GM19455 (cell line): Measurements from ENCODE around the gene OPTC.

Experiments used
- ATAC-seq: cut with Tn5 transposase; IDR thresholded peaks from one replicate; pipeline ENCODE4 v1.9.1; 2021; ENCODE audit not compliant: unreplicated experiment

OPTC gene

DNA sequence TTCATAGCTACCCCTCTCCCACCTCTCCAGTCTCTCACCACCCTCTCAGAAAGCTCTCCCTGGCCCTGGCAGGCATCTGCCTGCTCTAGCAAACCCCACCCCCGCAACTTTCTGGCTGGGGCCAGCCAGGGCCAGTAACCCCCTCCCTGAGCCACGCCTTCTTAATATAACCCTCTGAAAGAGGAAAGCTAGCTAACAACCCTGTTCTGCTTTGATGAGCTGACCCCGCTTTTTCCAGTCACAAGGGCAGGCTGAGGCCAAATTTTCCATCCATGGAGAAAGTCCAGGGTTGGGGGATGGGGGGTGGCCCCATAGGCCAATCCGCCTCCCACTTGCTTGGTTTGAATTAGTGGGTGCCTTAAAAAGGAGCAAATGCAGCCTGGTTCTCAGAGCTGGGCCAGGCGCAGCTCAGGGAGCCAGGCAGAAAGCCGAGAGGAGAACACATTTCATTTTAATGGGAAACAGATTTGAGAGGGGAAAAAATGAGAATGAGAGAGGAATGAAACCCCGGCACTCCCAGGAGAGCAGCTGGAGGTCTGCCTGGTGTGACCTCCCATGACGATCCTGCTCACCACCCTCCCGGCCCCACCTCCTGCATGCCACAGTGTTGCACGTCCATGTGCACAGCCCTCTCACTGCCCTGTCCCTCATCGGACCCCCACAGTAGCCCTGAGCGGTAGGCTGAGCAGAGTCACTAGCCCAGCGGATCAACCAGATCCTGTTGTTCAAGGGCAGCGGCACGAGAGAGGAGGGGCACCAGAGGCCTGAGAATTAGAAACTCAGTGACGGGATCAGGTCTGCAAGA, 62.3 kb downstream of the OPTC start:
- no peak for ATAC-seq

DNA sequence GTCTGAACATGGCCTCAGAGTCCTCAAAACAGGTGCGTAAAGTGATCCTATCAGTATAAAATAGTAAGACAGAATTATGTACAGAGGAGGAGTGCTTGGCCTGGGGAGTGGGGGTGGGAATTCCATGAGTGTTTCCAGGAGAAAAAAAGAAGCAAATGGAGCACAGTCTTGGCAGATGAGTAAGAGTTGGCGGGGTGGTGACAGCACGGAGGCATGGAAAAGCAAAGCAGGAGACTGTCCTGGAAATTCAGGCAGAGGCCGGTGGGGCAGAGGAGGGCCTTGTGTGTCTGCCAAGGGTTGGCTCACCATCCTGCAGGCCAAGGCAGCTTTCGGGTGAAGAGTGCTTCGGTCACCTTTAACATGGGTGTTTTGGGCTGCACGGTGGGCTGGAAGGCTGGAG, 63.4 kb downstream of the OPTC start:
- no peak for ATAC-seq

DNA sequence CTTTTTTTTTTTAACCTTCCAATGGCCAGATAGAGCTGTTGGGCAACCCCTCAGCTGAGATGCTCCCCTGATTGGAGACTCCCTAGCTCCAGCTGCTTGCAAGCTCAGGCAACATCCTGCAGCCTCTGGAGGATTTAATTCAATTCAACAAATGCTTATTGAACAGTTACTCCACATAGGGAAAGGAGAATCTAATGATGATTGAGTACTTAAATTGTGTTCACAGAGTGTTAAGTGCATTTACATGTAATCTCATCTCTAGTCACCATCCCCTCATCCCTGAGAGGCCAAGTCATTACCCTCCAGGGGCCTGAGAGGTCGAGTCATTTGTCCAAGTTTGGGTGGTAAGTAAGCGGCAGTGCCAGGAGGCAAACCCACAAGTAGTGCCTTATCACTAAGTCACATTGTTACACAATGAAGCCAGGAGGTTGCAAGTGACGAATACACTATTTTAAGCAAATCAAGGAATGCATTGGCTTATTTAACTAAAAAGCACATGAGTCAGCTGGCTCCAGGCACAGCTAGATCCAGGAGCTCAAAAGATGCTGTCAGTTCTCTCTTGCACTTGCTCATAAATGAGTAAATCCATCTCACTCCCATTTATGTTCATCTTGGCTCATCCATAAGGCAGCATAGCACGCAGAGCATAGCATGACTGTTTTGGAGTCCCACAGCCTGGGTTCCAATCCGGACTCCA, 64.3 kb downstream of the OPTC start:
- no peak for ATAC-seq
